Liver (tissue), 9 donors: ENCODE results near the gene TTC7B. TPM values are rescaled to one million over a fixed set of nuclear protein-coding genes. Genes with fewer than 3 reads are reported as not detected.
A peak's percentile ranks its signal among the peaks of the same experiment; 100 is the strongest.

ENCODE experiments used
- DNase-seq: peaks from one replicate; pipeline ENCODE4 v3.0.0-alpha.2; 2017; ENCODE audit warnings: low spot score
- H3K27ac ChIP-seq, 2 donors: one replicate each; pipeline ENCODE4 v1.7.0; 2013; ENCODE audit warnings: inconsistent platforms in 2 of 2, low read length in 2 of 2, control low read depth in 1 of 2, low read depth in 1 of 2, mild to moderate bottlenecking in 1 of 2
- H3K27me3 ChIP-seq, 4 donors: one replicate each; pipeline versions ENCODE4 v1.6.1 to v1.7.0; 2013; ENCODE audit warnings: low read length in 3 of 4, inconsistent platforms in 1 of 4, mild to moderate bottlenecking in 1 of 4, moderate library complexity in 1 of 4; ENCODE audit not compliant: control insufficient read depth in 4 of 4, insufficient read depth in 4 of 4
- H3K36me3 ChIP-seq, 4 donors: one replicate each; pipeline versions ENCODE4 v1.6.1 to v1.7.0; 2013; ENCODE audit warnings: low read length in 3 of 4, mild to moderate bottlenecking in 3 of 4, low read depth in 1 of 4, moderate library complexity in 1 of 4; ENCODE audit not compliant: control insufficient read depth in 4 of 4, insufficient read depth in 3 of 4
- H3K4me1 ChIP-seq, 4 donors: one replicate each; pipeline versions ENCODE4 v1.6.1 to v1.7.0; 2013; ENCODE audit warnings: low read length in 3 of 4, mild to moderate bottlenecking in 3 of 4, moderate library complexity in 1 of 4; ENCODE audit not compliant: control insufficient read depth in 4 of 4, insufficient read depth in 4 of 4
- H3K4me3 ChIP-seq, 3 donors: one replicate each; pipeline versions ENCODE4 v1.6.1 to v1.7.0; 2013; ENCODE audit warnings: low read length in 3 of 3, control low read depth in 1 of 3, low read depth in 1 of 3, mild to moderate bottlenecking in 1 of 3
- H3K9ac ChIP-seq, 2 donors: one replicate each; pipeline ENCODE4 v1.7.0; 2013; ENCODE audit warnings: low read length in 2 of 2, mild to moderate bottlenecking in 2 of 2, moderate library complexity in 2 of 2, control low read depth in 1 of 2, low read depth in 1 of 2
- H3K9me3 ChIP-seq, 4 donors: one replicate each; pipeline versions ENCODE4 v1.6.1 to v1.7.0; 2013; ENCODE audit warnings: low read length in 3 of 4; ENCODE audit not compliant: control insufficient read depth in 4 of 4
- FOXA1 ChIP-seq: IDR thresholded peaks from 2 replicates; pipeline ENCODE4 v1.6.1; 2016; ENCODE audit warnings: antibody characterized with exemption
- HNF4A ChIP-seq, 2 donors: conservative IDR thresholded peaks; 2 replicates each; pipeline ENCODE4 v1.6.1; 2016; ENCODE audit warnings: antibody characterized with exemption in 2 of 2, mild to moderate bottlenecking in 2 of 2
- JUND ChIP-seq, 2 donors: IDR thresholded peaks; 2 replicates each; pipeline ENCODE4 v1.6.1; 2016; ENCODE audit warnings: antibody characterized with exemption in 2 of 2
- RAD21 ChIP-seq, 2 donors: IDR thresholded peaks; 2 replicates each; pipeline ENCODE4 v1.6.1; 2016; ENCODE audit warnings: antibody characterized with exemption in 2 of 2, mild to moderate bottlenecking in 2 of 2
- RXRA ChIP-seq, 2 donors: IDR thresholded peaks; 2 replicates each; pipeline ENCODE4 v1.6.1; 2017 to 2018; ENCODE audit warnings: antibody characterized with exemption in 2 of 2, mild to moderate bottlenecking in 1 of 2
- TAF1 ChIP-seq: conservative IDR thresholded peaks from 2 replicates; pipeline ENCODE4 v1.6.1; 2016; ENCODE audit warnings: antibody characterized with exemption, mild to moderate bottlenecking
- YY1 ChIP-seq: IDR thresholded peaks from 2 replicates; pipeline ENCODE4 v1.6.1; 2016; ENCODE audit warnings: antibody characterized with exemption, mild to moderate bottlenecking
- WGBS: extraction: QIAGEN DNeasy Blood & Tissue Kit; methylation state at CpG from one replicate; pipeline ENCODE4 v1.1.7; 2013; 5-methylcytosine and 5-hydroxymethylcytosine counted together
- polyA plus RNA-seq, 2 donors: library from polyadenylated mRNA; stranded (reverse) in 1 of 2; unstranded in 1 of 2; fragments of 200-250 nt in 1 of 2; fragments of >200 nt in 1 of 2; fragmentation: Nextera tagmentation in 1 of 2; extraction: Ambion mirVana in 1 of 2; gene quantifications; one replicate each; pipeline versions ENCODE4 v1.2.1 to v1.2.3, GENCODE V29; 2013 to 2015
- total RNA-seq, 2 donors: library from RNA; depleted of rRNA; stranded (reverse); fragments of >200 nt; gene quantifications; one replicate each; pipeline ENCODE4 v1.2.3, GENCODE V29; 2014
- TF ChIP-seq, protein P1 (sequence below): IDR thresholded peaks from 2 replicates; pipeline ENCODE4 v1.6.1; 2016; ENCODE audit warnings: antibody characterized with exemption
- TF ChIP-seq, protein P2 (sequence below): fragments of 150-350 bp; IDR thresholded peaks from 2 replicates; pipeline ENCODE4 v1.5.1; 2017; ENCODE audit warnings: improper control_type of control experiment, low read depth, low read length; ENCODE audit not compliant: missing input control
- TF ChIP-seq, protein P3 (sequence below): IDR thresholded peaks from 2 replicates; pipeline ENCODE4 v1.6.1; 2016; ENCODE audit warnings: antibody characterized with exemption
- TF ChIP-seq, protein P4 (sequence below): IDR thresholded peaks from 2 replicates; pipeline ENCODE4 v1.6.1; 2016; ENCODE audit warnings: antibody characterized with exemption, mild to moderate bottlenecking
- TF ChIP-seq, protein P5 (sequence below): IDR thresholded peaks from 2 replicates; pipeline ENCODE4 v1.6.1; 2016; ENCODE audit warnings: antibody characterized with exemption
- donor health status: healthy.
- donor health status: healthy.
- donor health status: healthy.
- donor health status: healthy.
- donor health status: healthy.

Gene TTC7B
- total and polyA plus RNA-seq, 4 donors: 9.1 to 31.0 (median 12.5) TPM

DNA sequence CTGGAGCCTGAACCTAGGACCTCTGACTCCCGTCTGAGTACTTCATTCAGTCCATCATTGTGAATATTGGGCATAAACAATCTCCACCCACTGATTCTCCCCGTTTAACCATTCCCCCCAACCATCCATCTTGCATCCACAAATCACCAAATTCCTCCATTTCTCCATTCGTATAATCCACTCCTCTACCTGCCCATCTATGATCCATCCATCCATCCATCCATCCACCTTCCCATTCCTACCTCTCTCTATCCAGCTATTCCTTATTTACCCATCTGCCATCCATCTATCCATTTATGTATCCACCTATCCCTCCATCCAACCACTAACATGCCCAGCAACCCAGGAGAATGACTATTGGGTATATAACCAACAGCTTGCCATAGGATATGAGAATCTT, 331.9 kb downstream of the TTC7B start:
- H3K4me3 ChIP-seq: no peak overlapping the region
- H3K4me1 ChIP-seq: no peaks in the 10 kb centered on the region
- H3K27me3 ChIP-seq: no peaks in the 10 kb centered on the region
- H3K9me3 ChIP-seq: peaks cover 0 to 11% (median 0%) of the 10 kb centered on the region in 4 donors
- no peak for DNase-seq
- H3K36me3 ChIP-seq: no peaks in the 10 kb centered on the region
- no peak overlapping the region for H3K27ac ChIP-seq
- TF ChIP-seq RAD21 (IDR thresholded peaks at IDR 0.05) (no peak), HNF4A (conservative IDR thresholded peaks at IDR 0.05) (no peak), YY1 (no peak), RXRA (IDR thresholded peaks at IDR 0.05) (no peak), TAF1 (no peak), FOXA1 (no peak), JUND (IDR thresholded peaks at IDR 0.05) (no peak)
- TF ChIP-seq, protein P1, sequence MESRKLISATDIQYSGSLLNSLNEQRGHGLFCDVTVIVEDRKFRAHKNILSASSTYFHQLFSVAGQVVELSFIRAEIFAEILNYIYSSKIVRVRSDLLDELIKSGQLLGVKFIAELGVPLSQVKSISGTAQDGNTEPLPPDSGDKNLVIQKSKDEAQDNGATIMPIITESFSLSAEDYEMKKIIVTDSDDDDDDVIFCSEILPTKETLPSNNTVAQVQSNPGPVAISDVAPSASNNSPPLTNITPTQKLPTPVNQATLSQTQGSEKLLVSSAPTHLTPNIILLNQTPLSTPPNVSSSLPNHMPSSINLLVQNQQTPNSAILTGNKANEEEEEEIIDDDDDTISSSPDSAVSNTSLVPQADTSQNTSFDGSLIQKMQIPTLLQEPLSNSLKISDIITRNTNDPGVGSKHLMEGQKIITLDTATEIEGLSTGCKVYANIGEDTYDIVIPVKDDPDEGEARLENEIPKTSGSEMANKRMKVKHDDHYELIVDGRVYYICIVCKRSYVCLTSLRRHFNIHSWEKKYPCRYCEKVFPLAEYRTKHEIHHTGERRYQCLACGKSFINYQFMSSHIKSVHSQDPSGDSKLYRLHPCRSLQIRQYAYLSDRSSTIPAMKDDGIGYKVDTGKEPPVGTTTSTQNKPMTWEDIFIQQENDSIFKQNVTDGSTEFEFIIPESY: no peak
- TF ChIP-seq, protein P2, sequence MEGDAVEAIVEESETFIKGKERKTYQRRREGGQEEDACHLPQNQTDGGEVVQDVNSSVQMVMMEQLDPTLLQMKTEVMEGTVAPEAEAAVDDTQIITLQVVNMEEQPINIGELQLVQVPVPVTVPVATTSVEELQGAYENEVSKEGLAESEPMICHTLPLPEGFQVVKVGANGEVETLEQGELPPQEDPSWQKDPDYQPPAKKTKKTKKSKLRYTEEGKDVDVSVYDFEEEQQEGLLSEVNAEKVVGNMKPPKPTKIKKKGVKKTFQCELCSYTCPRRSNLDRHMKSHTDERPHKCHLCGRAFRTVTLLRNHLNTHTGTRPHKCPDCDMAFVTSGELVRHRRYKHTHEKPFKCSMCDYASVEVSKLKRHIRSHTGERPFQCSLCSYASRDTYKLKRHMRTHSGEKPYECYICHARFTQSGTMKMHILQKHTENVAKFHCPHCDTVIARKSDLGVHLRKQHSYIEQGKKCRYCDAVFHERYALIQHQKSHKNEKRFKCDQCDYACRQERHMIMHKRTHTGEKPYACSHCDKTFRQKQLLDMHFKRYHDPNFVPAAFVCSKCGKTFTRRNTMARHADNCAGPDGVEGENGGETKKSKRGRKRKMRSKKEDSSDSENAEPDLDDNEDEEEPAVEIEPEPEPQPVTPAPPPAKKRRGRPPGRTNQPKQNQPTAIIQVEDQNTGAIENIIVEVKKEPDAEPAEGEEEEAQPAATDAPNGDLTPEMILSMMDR: no peak
- TF ChIP-seq, protein P3, sequence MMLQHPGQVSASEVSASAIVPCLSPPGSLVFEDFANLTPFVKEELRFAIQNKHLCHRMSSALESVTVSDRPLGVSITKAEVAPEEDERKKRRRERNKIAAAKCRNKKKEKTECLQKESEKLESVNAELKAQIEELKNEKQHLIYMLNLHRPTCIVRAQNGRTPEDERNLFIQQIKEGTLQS: no peak
- 75% methylated on average over 3 of the region's 3 CpGs for WGBS
- no peak overlapping the region for H3K9ac ChIP-seq

DNA sequence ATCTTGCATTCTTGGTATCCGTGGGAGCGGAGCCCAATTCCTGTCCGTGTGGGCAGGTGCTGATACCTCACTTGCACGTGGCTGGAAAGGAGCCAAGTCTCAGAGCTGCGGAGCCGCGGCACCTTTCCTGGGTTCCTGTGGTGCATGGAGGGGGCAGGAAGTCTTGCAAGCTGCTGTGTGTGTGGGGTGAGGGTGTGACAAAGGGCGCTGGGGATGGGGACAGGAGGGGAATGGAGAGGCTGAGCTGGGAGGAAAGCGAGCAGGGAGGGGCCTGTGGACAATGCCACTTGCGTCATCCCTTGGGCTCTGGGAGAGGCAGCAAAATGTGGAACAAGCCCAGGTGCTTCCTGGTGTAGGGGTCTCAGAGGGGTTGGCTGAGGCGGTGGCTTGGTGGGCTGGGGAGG, 332.7 kb downstream of the TTC7B start:
- no peak overlapping the region for H3K9ac ChIP-seq
- H3K4me1 ChIP-seq: no peaks in the 10 kb centered on the region
- no peak overlapping the region for H3K4me3 ChIP-seq
- no peak for DNase-seq
- no peaks in the 10 kb centered on the region for H3K27me3 ChIP-seq
- peaks cover 0 to 11% (median 0%) of the 10 kb centered on the region in 4 donors for H3K9me3 ChIP-seq
- TF ChIP-seq, protein P4, sequence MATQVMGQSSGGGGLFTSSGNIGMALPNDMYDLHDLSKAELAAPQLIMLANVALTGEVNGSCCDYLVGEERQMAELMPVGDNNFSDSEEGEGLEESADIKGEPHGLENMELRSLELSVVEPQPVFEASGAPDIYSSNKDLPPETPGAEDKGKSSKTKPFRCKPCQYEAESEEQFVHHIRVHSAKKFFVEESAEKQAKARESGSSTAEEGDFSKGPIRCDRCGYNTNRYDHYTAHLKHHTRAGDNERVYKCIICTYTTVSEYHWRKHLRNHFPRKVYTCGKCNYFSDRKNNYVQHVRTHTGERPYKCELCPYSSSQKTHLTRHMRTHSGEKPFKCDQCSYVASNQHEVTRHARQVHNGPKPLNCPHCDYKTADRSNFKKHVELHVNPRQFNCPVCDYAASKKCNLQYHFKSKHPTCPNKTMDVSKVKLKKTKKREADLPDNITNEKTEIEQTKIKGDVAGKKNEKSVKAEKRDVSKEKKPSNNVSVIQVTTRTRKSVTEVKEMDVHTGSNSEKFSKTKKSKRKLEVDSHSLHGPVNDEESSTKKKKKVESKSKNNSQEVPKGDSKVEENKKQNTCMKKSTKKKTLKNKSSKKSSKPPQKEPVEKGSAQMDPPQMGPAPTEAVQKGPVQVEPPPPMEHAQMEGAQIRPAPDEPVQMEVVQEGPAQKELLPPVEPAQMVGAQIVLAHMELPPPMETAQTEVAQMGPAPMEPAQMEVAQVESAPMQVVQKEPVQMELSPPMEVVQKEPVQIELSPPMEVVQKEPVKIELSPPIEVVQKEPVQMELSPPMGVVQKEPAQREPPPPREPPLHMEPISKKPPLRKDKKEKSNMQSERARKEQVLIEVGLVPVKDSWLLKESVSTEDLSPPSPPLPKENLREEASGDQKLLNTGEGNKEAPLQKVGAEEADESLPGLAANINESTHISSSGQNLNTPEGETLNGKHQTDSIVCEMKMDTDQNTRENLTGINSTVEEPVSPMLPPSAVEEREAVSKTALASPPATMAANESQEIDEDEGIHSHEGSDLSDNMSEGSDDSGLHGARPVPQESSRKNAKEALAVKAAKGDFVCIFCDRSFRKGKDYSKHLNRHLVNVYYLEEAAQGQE: peak; percentile 25
- TF ChIP-seq, protein P5, sequence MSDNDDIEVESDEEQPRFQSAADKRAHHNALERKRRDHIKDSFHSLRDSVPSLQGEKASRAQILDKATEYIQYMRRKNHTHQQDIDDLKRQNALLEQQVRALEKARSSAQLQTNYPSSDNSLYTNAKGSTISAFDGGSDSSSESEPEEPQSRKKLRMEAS: no peak
- 35% methylated on average over 11 of the region's 11 CpGs for WGBS
- no peak overlapping the region for H3K27ac ChIP-seq
- no peaks in the 10 kb centered on the region for H3K36me3 ChIP-seq
